OCI-LY1 (cell line): ENCODE results near the gene SORCS3.

Experiments
- H2AFZ ChIP-seq: fragments of 200-600 bp; sonication (generic), shearing (Covaris generic); 2 replicates; pipeline ENCODE4 v1.6.0; 2014; ENCODE audit warnings: antibody characterized with exemption, mild to moderate bottlenecking, low read length
- H3F3A ChIP-seq: fragments of 200-600 bp; sonication (generic), shearing (Covaris generic); 2 replicates; pipeline ENCODE4 v1.6.0; 2014; ENCODE audit warnings: mild to moderate bottlenecking, antibody characterized with exemption, low read length, moderate library complexity; ENCODE audit not compliant: insufficient read depth
- H3K27ac ChIP-seq: fragments of 200-600 bp; sonication (generic); 2 replicates; pipeline ENCODE4 v1.5.1; 2014; ENCODE audit warnings: low read length, mixed run types, mild to moderate bottlenecking, low read depth; ENCODE audit not compliant: poor library complexity, severe bottlenecking
- H3K27me3 ChIP-seq: fragments of 200-600 bp; sonication (generic); 2 replicates; pipeline ENCODE4 v1.6.0; 2014; ENCODE audit warnings: antibody characterized with exemption, mild to moderate bottlenecking, low read length, moderate library complexity; ENCODE audit not compliant: insufficient read depth
- H3K36me3 ChIP-seq: fragments of 200-600 bp; sonication (generic); 2 replicates; pipeline ENCODE4 v1.6.1; 2014; ENCODE audit warnings: mild to moderate bottlenecking, antibody characterized with exemption, low read length, moderate library complexity, mixed read lengths; ENCODE audit not compliant: insufficient read depth
- H3K4me1 ChIP-seq: fragments of 200-600 bp; sonication (generic); 2 replicates; pipeline ENCODE4 v1.5.1; 2014; ENCODE audit warnings: mild to moderate bottlenecking, low read length, moderate library complexity; ENCODE audit not compliant: insufficient read depth, severe bottlenecking
- H3K4me2 ChIP-seq: fragments of 200-600 bp; sonication (generic), shearing (Covaris generic); 2 replicates; pipeline ENCODE4 v1.6.1; 2014; ENCODE audit warnings: low read length
- H3K4me3 ChIP-seq: fragments of 200-600 bp; sonication (generic); 2 replicates; pipeline ENCODE4 v1.5.1; 2014; ENCODE audit warnings: low read length, low read depth, mild to moderate bottlenecking, mixed read lengths; ENCODE audit not compliant: poor library complexity, severe bottlenecking
- H3K79me2 ChIP-seq: fragments of 200-600 bp; shearing (Covaris generic); 2 replicates; pipeline ENCODE4 v1.6.1; 2016; ENCODE audit warnings: mixed run types, low read length, mixed read lengths; ENCODE audit not compliant: insufficient read depth
- H3K9ac ChIP-seq: fragments of 200-600 bp; sonication (generic), shearing (Covaris generic); 2 replicates; pipeline ENCODE4 v1.6.1; 2014; ENCODE audit warnings: mild to moderate bottlenecking, low read length, mixed read lengths
- H3K9me2 ChIP-seq: fragments of 200-600 bp; sonication (generic), shearing (Covaris generic); 2 replicates; pipeline ENCODE4 v1.6.1; 2014; ENCODE audit warnings: low read depth, mild to moderate bottlenecking, low read length, mixed read lengths
- H3K9me3 ChIP-seq: fragments of 200-600 bp; shearing (Covaris generic); 2 replicates; pipeline ENCODE4 v1.6.1; 2014; ENCODE audit warnings: low read length, mixed read lengths
- H4K20me1 ChIP-seq: fragments of 200-600 bp; sonication (generic), shearing (Covaris generic); 2 replicates; pipeline ENCODE4 v1.6.0; 2016; ENCODE audit warnings: mild to moderate bottlenecking, low read length; ENCODE audit not compliant: insufficient read depth
- EZH2 ChIP-seq: fragments of 200-600 bp; sonication (generic), shearing (Covaris generic); IDR thresholded peaks from 2 replicates; pipeline ENCODE4 v1.8.0; 2017; ENCODE audit warnings: borderline replicate concordance, mixed run types, mild to moderate bottlenecking, antibody characterized with exemption, low read length, moderate library complexity, mixed read lengths
- TF ChIP-seq, protein P1 (sequence below): fragments of 200-600 bp; sonication (generic), shearing (Covaris generic); IDR thresholded peaks from 2 replicates; pipeline ENCODE4 v1.5.1; 2017; ENCODE audit warnings: mild to moderate bottlenecking, antibody characterized with exemption, low read length, moderate library complexity, mixed read lengths

SORCS3 gene

DNA sequence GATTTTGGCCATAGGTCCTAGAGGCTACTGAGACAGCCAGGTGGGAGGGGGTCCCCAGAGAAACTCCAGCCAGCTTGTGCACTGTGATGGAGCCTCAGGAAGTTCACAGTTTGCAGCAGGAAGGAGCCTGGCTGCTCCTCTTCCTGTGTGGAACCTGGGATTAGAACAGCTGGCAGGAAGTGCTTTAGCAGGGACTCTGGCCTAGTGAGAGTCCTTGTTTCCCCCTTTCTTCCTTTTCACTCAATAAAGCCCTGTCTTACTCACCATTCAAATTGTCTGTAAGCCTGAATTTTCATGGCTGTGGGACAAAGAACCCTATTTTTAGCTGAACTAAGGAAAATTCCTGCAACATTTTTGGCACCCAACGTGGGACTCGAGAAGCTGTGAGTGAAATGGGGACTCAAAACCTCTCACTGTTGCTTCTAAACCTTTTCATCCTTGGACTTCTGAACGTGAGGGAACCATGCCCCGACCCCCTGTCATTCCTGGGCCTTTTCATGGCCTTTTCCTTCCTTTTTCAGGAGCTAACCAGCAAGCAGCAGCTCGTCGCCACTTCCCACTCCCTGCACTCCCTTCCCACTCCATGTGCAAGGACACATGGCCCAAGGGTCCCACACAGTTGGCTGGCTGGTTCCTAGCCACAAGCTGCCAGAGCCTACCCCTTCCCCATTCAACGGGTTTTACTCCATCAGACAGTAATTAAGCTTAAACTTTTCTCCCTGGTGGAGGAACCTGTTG lies 32.8 kb upstream of the SORCS3 start:
- no peaks in the 10 kb centered on the region for H3K79me2 ChIP-seq
- H3K27ac ChIP-seq: no peak overlapping the region
- no peaks in the 10 kb centered on the region for H3K27me3 ChIP-seq
- no peaks in the 10 kb centered on the region for H3K9me2 ChIP-seq
- H3K4me1 ChIP-seq: no peaks in the 10 kb centered on the region
- H3K4me2 ChIP-seq: no peak overlapping the region
- no peaks in the 10 kb centered on the region for H4K20me1 ChIP-seq
- H3K9ac ChIP-seq: no peak overlapping the region
- H3F3A ChIP-seq: no peaks in the 10 kb centered on the region
- H2AFZ ChIP-seq: no peak overlapping the region
- no peak overlapping the region for H3K4me3 ChIP-seq
- H3K36me3 ChIP-seq: no peaks in the 10 kb centered on the region
- no peaks in the 10 kb centered on the region for H3K9me3 ChIP-seq
- no peak for TF ChIP-seq EZH2
- TF ChIP-seq, protein P1, sequence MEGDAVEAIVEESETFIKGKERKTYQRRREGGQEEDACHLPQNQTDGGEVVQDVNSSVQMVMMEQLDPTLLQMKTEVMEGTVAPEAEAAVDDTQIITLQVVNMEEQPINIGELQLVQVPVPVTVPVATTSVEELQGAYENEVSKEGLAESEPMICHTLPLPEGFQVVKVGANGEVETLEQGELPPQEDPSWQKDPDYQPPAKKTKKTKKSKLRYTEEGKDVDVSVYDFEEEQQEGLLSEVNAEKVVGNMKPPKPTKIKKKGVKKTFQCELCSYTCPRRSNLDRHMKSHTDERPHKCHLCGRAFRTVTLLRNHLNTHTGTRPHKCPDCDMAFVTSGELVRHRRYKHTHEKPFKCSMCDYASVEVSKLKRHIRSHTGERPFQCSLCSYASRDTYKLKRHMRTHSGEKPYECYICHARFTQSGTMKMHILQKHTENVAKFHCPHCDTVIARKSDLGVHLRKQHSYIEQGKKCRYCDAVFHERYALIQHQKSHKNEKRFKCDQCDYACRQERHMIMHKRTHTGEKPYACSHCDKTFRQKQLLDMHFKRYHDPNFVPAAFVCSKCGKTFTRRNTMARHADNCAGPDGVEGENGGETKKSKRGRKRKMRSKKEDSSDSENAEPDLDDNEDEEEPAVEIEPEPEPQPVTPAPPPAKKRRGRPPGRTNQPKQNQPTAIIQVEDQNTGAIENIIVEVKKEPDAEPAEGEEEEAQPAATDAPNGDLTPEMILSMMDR: no peak

DNA sequence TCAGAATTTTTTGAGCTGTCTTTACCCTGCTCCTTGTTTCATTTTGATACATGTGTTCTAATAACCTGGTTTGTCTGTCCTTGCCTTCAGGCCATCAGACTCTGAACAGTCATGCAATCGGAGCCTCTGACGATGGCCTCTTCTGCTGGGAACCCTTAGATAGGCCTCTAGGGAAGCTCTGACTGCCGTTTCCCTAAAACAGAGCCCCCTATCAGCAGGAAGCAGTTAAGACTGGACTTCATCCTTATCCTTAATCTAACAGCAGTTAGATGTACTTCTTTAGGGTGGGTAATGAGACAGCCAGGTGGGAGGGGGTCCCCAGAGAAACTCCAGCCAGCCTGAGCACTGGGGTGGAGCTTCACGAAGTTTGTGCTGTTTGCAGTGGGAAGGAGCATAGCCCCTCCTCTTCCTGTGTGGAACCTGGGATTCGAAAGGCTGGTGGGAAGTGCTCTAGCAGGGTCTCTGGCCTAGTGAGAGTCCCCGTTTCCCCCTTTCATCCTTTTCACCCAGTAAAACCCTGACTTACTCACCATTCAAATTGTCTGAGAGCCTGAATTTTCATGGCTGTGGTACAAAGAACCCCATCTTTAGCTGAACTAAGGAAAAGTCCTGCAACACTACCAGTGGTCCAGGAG lies 28.4 kb upstream of the SORCS3 start:
- Histone ChIP-seq H3K27ac (no peak overlapping the region), H3F3A (no peaks in the 10 kb centered on the region), H2AFZ (no peak overlapping the region), H3K9me2 (no peaks in the 10 kb centered on the region), H3K36me3 (no peaks in the 10 kb centered on the region), H3K9me3 (no peaks in the 10 kb centered on the region), H3K4me1 (no peaks in the 10 kb centered on the region), H4K20me1 (no peaks in the 10 kb centered on the region), H3K9ac (no peak overlapping the region), H3K4me3 (no peak overlapping the region), H3K79me2 (no peaks in the 10 kb centered on the region), H3K4me2 (no peak overlapping the region), H3K27me3 (no peaks in the 10 kb centered on the region)
- TF ChIP-seq, protein P1: no peak
- no peak for TF ChIP-seq EZH2

DNA sequence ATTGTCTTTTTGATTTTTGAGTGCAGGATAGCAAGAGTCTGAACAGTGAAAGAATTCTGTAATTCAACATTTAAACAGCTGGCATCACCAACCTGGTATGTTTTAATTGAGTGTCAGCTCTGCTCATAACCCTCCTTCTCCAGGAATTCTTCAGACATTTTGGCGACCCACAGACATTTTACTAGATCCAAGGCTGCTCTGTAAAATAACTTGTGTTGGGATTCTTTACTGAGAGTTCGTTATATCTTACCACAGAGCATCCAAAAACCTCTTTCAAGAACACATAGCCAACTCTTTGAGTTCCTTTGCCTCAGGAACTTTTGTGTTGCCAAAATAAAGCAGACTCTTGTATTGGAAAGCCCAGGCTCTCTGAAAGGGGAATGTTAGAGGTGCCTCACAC lies 27.7 kb upstream of the SORCS3 start:
- Histone ChIP-seq H3K27me3 (no peaks in the 10 kb centered on the region), H4K20me1 (no peaks in the 10 kb centered on the region)

More for the DNA sequence above, 27.7 kb upstream of the SORCS3 start:
- H3K9me2 ChIP-seq: no peaks in the 10 kb centered on the region
- no peak overlapping the region for H3K4me3 ChIP-seq
- no peak overlapping the region for H3K27ac ChIP-seq
- no peak overlapping the region for H2AFZ ChIP-seq
- H3F3A ChIP-seq: no peaks in the 10 kb centered on the region
- H3K4me1 ChIP-seq: no peaks in the 10 kb centered on the region
- no peak overlapping the region for H3K4me2 ChIP-seq
- TF ChIP-seq EZH2: no peak
- TF ChIP-seq, protein P1: no peak
- no peaks in the 10 kb centered on the region for H3K79me2 ChIP-seq
- no peak overlapping the region for H3K9ac ChIP-seq
- no peaks in the 10 kb centered on the region for H3K9me3 ChIP-seq
- no peaks in the 10 kb centered on the region for H3K36me3 ChIP-seq
